B cell (primary cell): ENCODE data around the gene KLK7. TPM values are rescaled to one million over a fixed set of nuclear protein-coding genes. Genes with fewer than 3 reads are reported as not detected.

Source experiments
- ATAC-seq: fragments of 200-7000 bp; cut with Tn5 transposase; one replicate; pipeline ENCODE4 v1.10.0; 2021; ENCODE audit warnings: low read depth, mild to moderate bottlenecking, moderate number of reproducible peaks, moderate library complexity
- CTCF ChIA-PET: fragments of 350-600 bp; sonication (Branson Sonifier 250); formaldehyde crosslinking; loops from one replicate; lab custom pipeline; 2021; ENCODE audit warnings: antibody characterized with exemption, inconsistent platforms; lab: Charles Lee
- POLR2A ChIA-PET: fragments of 350-600 bp; sonication (Branson Sonifier 250); formaldehyde crosslinking; loops from one replicate; lab custom pipeline; 2021; ENCODE audit warnings: antibody characterized with exemption; lab: Charles Lee
- DNase-seq: peaks from one replicate; pipeline ENCODE4 v3.0.0; 2013
- H2AFZ ChIP-seq: 2 replicates; pipeline ENCODE4 v1.6.1; 2012; ENCODE audit warnings: mild to moderate bottlenecking, low read depth, low read length; ENCODE audit not compliant: insufficient read depth, poor library complexity, severe bottlenecking
- H3K27ac ChIP-seq, 2 donors: 1 replicate in 1 of 2; 2 replicates in 1 of 2; pipeline ENCODE4 v1.5.1; 2012 to 2013; ENCODE audit warnings: low read length in 2 of 2, mild to moderate bottlenecking in 2 of 2, moderate library complexity in 1 of 2
- H3K27me3 ChIP-seq, 4 experiments: fragments of 200-600 bp in 1 of 4; sonication (generic) in 1 of 4; replicated peaks in 1 of 4; 1 replicate in 2 of 4; 2 replicates in 2 of 4; pipeline versions ENCODE4 v1.6.1 to v1.7.0; 2013 to 2016; ENCODE audit warnings: low read length in 3 of 4, mild to moderate bottlenecking in 2 of 4, mixed read lengths in 1 of 4, moderate library complexity in 1 of 4; ENCODE audit not compliant: insufficient read depth in 4 of 4, control insufficient read depth in 3 of 4; ENCODE audit errors: control extremely low read depth in 1 of 4
- H3K36me3 ChIP-seq, 2 experiments: replicated peaks in 1 of 2; 1 replicate in 1 of 2; 2 replicates in 1 of 2; pipeline versions ENCODE4 v1.6.1 to v1.7.1; 2013; ENCODE audit warnings: low read length in 1 of 2; ENCODE audit not compliant: insufficient read depth in 2 of 2, control insufficient read depth in 1 of 2; ENCODE audit errors: control extremely low read depth in 1 of 2, extremely low read depth in 1 of 2
- H3K4me1 ChIP-seq, 2 donors: fragments of 200-600 bp in 1 of 2; sonication (generic) in 1 of 2; 1 replicate in 1 of 2; 2 replicates in 1 of 2; pipeline versions ENCODE4 v1.5.1 to v1.6.1; 2013 to 2017; ENCODE audit warnings: low read length in 2 of 2; ENCODE audit not compliant: control insufficient read depth in 2 of 2, insufficient read depth in 2 of 2
- H3K4me2 ChIP-seq: replicated peaks from 2 replicates; pipeline ENCODE3; 2012; ENCODE audit warnings: mild to moderate bottlenecking, low read depth, low read length; ENCODE audit not compliant: poor library complexity, severe bottlenecking
- H3K4me3 ChIP-seq, 5 experiments: fragments of 200-600 bp in 1 of 5; sonication (generic) in 1 of 5; 1 replicate in 3 of 5; 2 replicates in 2 of 5; pipeline versions ENCODE4 v1.5.1 to v1.7.0; 2011 to 2016; ENCODE audit warnings: low read length in 4 of 5, mild to moderate bottlenecking in 4 of 5, low read depth in 2 of 5, control low read depth in 1 of 5, moderate library complexity in 1 of 5; ENCODE audit not compliant: insufficient read depth in 1 of 5; ENCODE audit errors: control extremely low read depth in 1 of 5, extremely low read depth in 1 of 5
- H3K79me2 ChIP-seq: fragments of 200-600 bp; sonication (generic); one replicate; pipeline ENCODE4 v1.6.0; 2016; ENCODE audit warnings: low read length; ENCODE audit not compliant: control insufficient read depth, insufficient read depth
- H3K9ac ChIP-seq: fragments of 200-600 bp; sonication (generic); 2 replicates; pipeline ENCODE4 v1.6.1; 2017; ENCODE audit warnings: mild to moderate bottlenecking, low read length, moderate library complexity
- H3K9me3 ChIP-seq, 3 donors: one replicate each; pipeline versions ENCODE4 v1.6.1 to v1.7.1; 2013; ENCODE audit warnings: low read length in 2 of 3; ENCODE audit not compliant: control insufficient read depth in 2 of 3, insufficient read depth in 1 of 3; ENCODE audit errors: control extremely low read depth in 1 of 3
- H4K20me1 ChIP-seq: 2 replicates; pipeline ENCODE4 v1.6.0; 2012; ENCODE audit warnings: mild to moderate bottlenecking, low read length; ENCODE audit not compliant: insufficient read depth, control insufficient read depth, poor library complexity, severe bottlenecking
- H3K27ac Mint-ChIP-seq: one replicate; pipeline ENCODE4 v1.8.0; 2021; ENCODE audit warnings: mixed read lengths
- H3K27me3 Mint-ChIP-seq: one replicate; pipeline ENCODE4 v1.8.0; 2021; ENCODE audit warnings: mixed read lengths
- H3K4me1 Mint-ChIP-seq: one replicate; pipeline ENCODE4 v1.8.0; 2021; ENCODE audit warnings: mixed read lengths
- H3K4me3 Mint-ChIP-seq: one replicate; pipeline ENCODE4 v1.8.0; 2021; ENCODE audit warnings: mixed read lengths
- H3K9me3 Mint-ChIP-seq: one replicate; pipeline ENCODE4 v1.8.0; 2022; ENCODE audit warnings: mixed read lengths; ENCODE audit not compliant: insufficient read depth
- CTCF ChIP-seq: fragments of 200-600 bp; IDR thresholded peaks from one replicate; pipeline ENCODE4 v1.8.0; 2022; ENCODE audit warnings: antibody characterized with exemption, mild to moderate bottlenecking
- EZH2 ChIP-seq: IDR thresholded peaks from 2 replicates; pipeline ENCODE4 v1.6.1; 2012; ENCODE audit warnings: borderline replicate concordance, low read depth, mild to moderate bottlenecking, moderate library complexity, low read length; ENCODE audit not compliant: insufficient read depth, poor library complexity, severe bottlenecking
- WGBS: methylation state at CpG from one replicate; pipeline ENCODE4 v1.1.5; 2013; ENCODE audit warnings: missing lambda C conversion rate; ENCODE audit not compliant: insufficient coverage; 5-methylcytosine and 5-hydroxymethylcytosine counted together
- intact Hi-C: fragments of 100-400 bp; cut with micrococcal nuclease; formaldehyde crosslinking; loops from one replicate; pipeline ENCODE4 v1.10.0; 2022
- polyA plus RNA-seq: library from polyadenylated mRNA; depleted of rRNA; stranded (reverse); fragments of >200 nt; gene quantifications from 2 replicates; pipeline ENCODE4 v1.2.3, GENCODE V29; 2012
- total RNA-seq, 2 donors: library from RNA; stranded (reverse); fragments of 120-200 nt in 1 of 2; gene quantifications; 1 replicate in 1 of 2; 2 replicates in 1 of 2; pipeline versions ENCODE4 v1.2.3 to v1.2.4, GENCODE V29; 2013 to 2022

KLK7 gene
- total and polyA plus RNA-seq, 2 donors (not counting 1 experiment from before 2014, with no cell fraction given): not detected

DNA sequence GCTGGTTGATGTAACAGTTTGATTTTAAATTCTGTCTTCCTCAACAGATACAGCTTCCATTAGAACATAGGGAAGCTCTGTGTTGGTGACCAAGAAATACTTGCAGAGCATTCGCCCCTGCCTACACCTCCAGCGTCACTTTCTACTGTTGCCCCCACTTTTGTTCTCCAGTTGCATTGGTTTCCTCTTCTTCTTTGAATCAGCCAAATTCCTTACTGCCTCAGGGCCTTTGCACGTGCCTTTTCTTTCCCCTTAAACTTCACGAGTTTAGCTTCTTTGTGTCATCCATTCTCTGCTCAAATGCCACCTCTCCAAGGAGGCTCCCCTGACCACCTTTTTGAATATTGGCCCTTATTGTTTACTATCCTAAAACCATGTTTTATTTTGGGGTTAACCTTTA lies 36.6 kb downstream of the KLK7 start:
- ChIA-PET POLR2A (interaction anchor here (0.6 kb wide), 1 partner anchor 632 kb away, joined by 10 read pairs; no protein-coding TSS in a partner anchor), CTCF (no interaction called here)
- DNase-seq (no peak), ATAC-seq (no peak)
- no peak overlapping the region for H3K4me2 ChIP-seq
- no peak overlapping the region for H2AFZ ChIP-seq
- no peaks in the 10 kb centered on the region for H3K27me3 ChIP-seq
- no peaks in the 10 kb centered on the region for H4K20me1 ChIP-seq
- intact Hi-C loops: no loop called here
- peaks cover 0 to 15% (median 0%) of the 10 kb centered on the region in 3 donors for H3K9me3 ChIP-seq
- Mint-ChIP-seq H3K4me1 (no peaks in the 10 kb centered on the region), H3K4me3 (no peak overlapping the region), H3K9me3 (no peaks in the 10 kb centered on the region), H3K27me3 (peaks cover 33% of the 10 kb centered on the region), H3K27ac (no peak overlapping the region)
- TF ChIP-seq CTCF: no peak
- TF ChIP-seq EZH2: no peak
- no peaks in the 10 kb centered on the region for H3K4me1 ChIP-seq
- no peak overlapping the region for H3K4me3 ChIP-seq
- no peak overlapping the region for H3K9ac ChIP-seq
- no peaks in the 10 kb centered on the region for H3K79me2 ChIP-seq
- no peak overlapping the region for H3K27ac ChIP-seq
- no peaks in the 10 kb centered on the region for H3K36me3 ChIP-seq
- 79% methylated on average over 4 of the region's 4 CpGs for WGBS

- Histone ChIP-seq H3K36me3 (no peaks in the 10 kb centered on the region), H3K9me3 (peaks cover 0 to 6% (median 1%) of the 10 kb centered on the region in 3 donors), H3K9ac (no peak overlapping the region), H3K4me3 (no peak overlapping the region), H3K4me1 (no peaks in the 10 kb centered on the region), H4K20me1 (no peaks in the 10 kb centered on the region), H2AFZ (no peak overlapping the region), H3K27ac (no peak overlapping the region), H3K79me2 (no peaks in the 10 kb centered on the region), H3K27me3 (no peaks in the 10 kb centered on the region), H3K4me2 (no peak overlapping the region)
- ATAC-seq (no peak), DNase-seq (no peak)
- ChIA-PET POLR2A (no interaction called here), CTCF (no interaction called here)
- no peaks in the 10 kb centered on the region for H3K9me3 Mint-ChIP-seq
- H3K4me3 Mint-ChIP-seq: no peak overlapping the region
- H3K27ac Mint-ChIP-seq: no peak overlapping the region
- H3K27me3 Mint-ChIP-seq: peaks cover 26% of the 10 kb centered on the region
- WGBS: 68% methylated on average over 4 of the region's 4 CpGs
- intact Hi-C loops: no loop called here
- no peaks in the 10 kb centered on the region for H3K4me1 Mint-ChIP-seq
- TF ChIP-seq EZH2: no peak
- no peak for TF ChIP-seq CTCF
Measured at GRCh38 chr19:50944795-50945194, 38.9 kb downstream of the KLK7 start.
